ENCODE measurements around the gene DPF1. TPM values are rescaled to one million over a fixed set of nuclear protein-coding genes. Genes with fewer than 3 reads are reported as not detected.

Gene DPF1
- total RNA-seq, 1 donor from 2014 or later = 1.2 TPM

- intact Hi-C loops (cut with micrococcal nuclease) = no loop called here
Measured at GRCh38 chr19:38165335-38165734, 58.7 kb downstream of the DPF1 start.

GRCh38 chr19:38164526-38164925 lies 59.5 kb downstream of the DPF1 start:
- intact Hi-C loops (cut with micrococcal nuclease) = no loop called here

- intact Hi-C loops (cut with micrococcal nuclease) = no loop called here
Measured at GRCh38 chr19:38163419-38164290, 60.4 kb downstream of the DPF1 start.

- intact Hi-C loops (cut with micrococcal nuclease) = no loop called here
Measured at GRCh38 chr19:38162632-38163031, 61.4 kb downstream of the DPF1 start.

- intact Hi-C loops (cut with micrococcal nuclease) = no loop called here
Measured at GRCh38 chr19:38162094-38162493, 61.9 kb downstream of the DPF1 start.

Other genes starting within 250 kb of the DPF1 start
- 88.8 and 89.6 TPM in 2 replicates for gene PPP1R14A, start 32.2 kb upstream of the DPF1 start, total RNA-seq
- 71.0 and 71.3 TPM in 2 replicates for gene SPINT2, start 40.4 kb upstream of the DPF1 start, total RNA-seq
- 0.84 and 1.1 TPM in 2 replicates for gene C19orf33, start 80.0 kb upstream of the DPF1 start, total RNA-seq
- 86.2 and 88.3 TPM in 2 replicates for gene YIF1B, start 91.7 kb upstream of the DPF1 start, total RNA-seq
- 20.2 and 23.1 TPM in 2 replicates for gene KCNK6, start 95.6 kb upstream of the DPF1 start, total RNA-seq
- gene CATSPERG, start 111.6 kb upstream of the DPF1 start, total RNA-seq = 4.9 and 5.2 TPM in 2 replicates
- 200 and 206 TPM in 2 replicates for gene PSMD8, start 150.3 kb upstream of the DPF1 start, total RNA-seq
- gene GGN, start 163.8 kb upstream of the DPF1 start, total RNA-seq = 0.11 TPM in 2 replicates
- gene SPRED3, start 164.5 kb upstream of the DPF1 start, total RNA-seq = 1.9 TPM in 2 replicates
- gene FAM98C, start 178.9 kb upstream of the DPF1 start, total RNA-seq = 31.4 and 32.3 TPM in 2 replicates
- gene RASGRP4, start 202.0 kb upstream of the DPF1 start, total RNA-seq = 7.6 and 9.4 TPM in 2 replicates
- 2.4 and 4.4 TPM in 2 replicates for gene RYR1, start 209.5 kb upstream of the DPF1 start, total RNA-seq

Measured in T-helper 2 cell treated with Interferon-gamma antibody and Interleukin-4, amounts not matched to agents 100 ng/mL and 5 ng/mL, for 36 hours (primary cell).